Lower leg skin (tissue), 3 donors: ENCODE data around the gene POLR3E.

Experiments
- CTCF ChIP-seq, 3 donors: fragments of 450-650 bp; IDR thresholded peaks; one replicate each; pipeline ENCODE4 v1.5.1; 2016; ENCODE audit warnings: antibody characterized with exemption in 3 of 3, mild to moderate bottlenecking in 3 of 3, moderate library complexity in 2 of 3
- POLR2A ChIP-seq, 2 donors: fragments of 450-650 bp; IDR thresholded peaks; one replicate each; pipeline ENCODE4 v1.6.1; 2016 to 2017; ENCODE audit warnings: antibody characterized with exemption in 2 of 2, mild to moderate bottlenecking in 1 of 2, moderate library complexity in 1 of 2

GRCh38 chr16:22304411-22304810 lies 7.2 kb downstream of the POLR3E start:
- TF ChIP-seq CTCF (IDR thresholded peaks at IDR 0.05), result no peak
- no peak for TF ChIP-seq POLR2A (IDR thresholded peaks at IDR 0.05)
